Breast epithelium (tissue), 3 donors: ENCODE results near the gene B4GALNT1.

Experiments
- POLR2A ChIP-seq: fragments of 450-650 bp; IDR thresholded peaks from one replicate; pipeline ENCODE4 v1.6.1; 2016; ENCODE audit warnings: antibody characterized with exemption, mild to moderate bottlenecking, moderate library complexity
- POLR2AphosphoS5 ChIP-seq, 3 donors: sonication (generic); formaldehyde crosslinking; IDR thresholded peaks; one replicate each; pipeline ENCODE4 v1.6.1; 2017; ENCODE audit warnings: antibody characterized with exemption in 3 of 3
- TF ChIP-seq, protein P1 (sequence below), 3 donors: fragments of 450-650 bp; IDR thresholded peaks; one replicate each; pipeline ENCODE4 v1.5.1; 2016 to 2017; ENCODE audit warnings: antibody characterized with exemption in 3 of 3, mild to moderate bottlenecking in 3 of 3, moderate library complexity in 3 of 3

- TF ChIP-seq, protein P1, sequence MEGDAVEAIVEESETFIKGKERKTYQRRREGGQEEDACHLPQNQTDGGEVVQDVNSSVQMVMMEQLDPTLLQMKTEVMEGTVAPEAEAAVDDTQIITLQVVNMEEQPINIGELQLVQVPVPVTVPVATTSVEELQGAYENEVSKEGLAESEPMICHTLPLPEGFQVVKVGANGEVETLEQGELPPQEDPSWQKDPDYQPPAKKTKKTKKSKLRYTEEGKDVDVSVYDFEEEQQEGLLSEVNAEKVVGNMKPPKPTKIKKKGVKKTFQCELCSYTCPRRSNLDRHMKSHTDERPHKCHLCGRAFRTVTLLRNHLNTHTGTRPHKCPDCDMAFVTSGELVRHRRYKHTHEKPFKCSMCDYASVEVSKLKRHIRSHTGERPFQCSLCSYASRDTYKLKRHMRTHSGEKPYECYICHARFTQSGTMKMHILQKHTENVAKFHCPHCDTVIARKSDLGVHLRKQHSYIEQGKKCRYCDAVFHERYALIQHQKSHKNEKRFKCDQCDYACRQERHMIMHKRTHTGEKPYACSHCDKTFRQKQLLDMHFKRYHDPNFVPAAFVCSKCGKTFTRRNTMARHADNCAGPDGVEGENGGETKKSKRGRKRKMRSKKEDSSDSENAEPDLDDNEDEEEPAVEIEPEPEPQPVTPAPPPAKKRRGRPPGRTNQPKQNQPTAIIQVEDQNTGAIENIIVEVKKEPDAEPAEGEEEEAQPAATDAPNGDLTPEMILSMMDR (IDR thresholded peaks at IDR 0.05) = no peak
- no peak for TF ChIP-seq POLR2A
- no peak for TF ChIP-seq POLR2AphosphoS5 (IDR thresholded peaks at IDR 0.05)
Observed at GRCh38 chr12:57580466-57580795, 52.6 kb downstream of the B4GALNT1 start.
